Muscle of back (tissue), 13 donors: ENCODE results near the gene ATF3. TPM values are rescaled to one million over a fixed set of nuclear protein-coding genes. Genes with fewer than 3 reads are reported as not detected.

Source experiments
- DNase-seq, 3 donors: peaks; one replicate each; pipeline versions ENCODE4 v3.0.0 to v3.0.0-alpha.2; 2013
- long read RNA-seq, 9 donors: transcript quantifications; one replicate each; lab custom pipeline, GENCODE V29; 2026
- polyA plus RNA-seq, 10 donors: library from polyadenylated mRNA; unstranded; fragments of 120-200 nt; gene quantifications; one replicate each; pipeline ENCODE4 v1.2.1, GENCODE V29; 2013; ENCODE audit not compliant: insufficient read length in 10 of 10

ATF3 gene, protein sequence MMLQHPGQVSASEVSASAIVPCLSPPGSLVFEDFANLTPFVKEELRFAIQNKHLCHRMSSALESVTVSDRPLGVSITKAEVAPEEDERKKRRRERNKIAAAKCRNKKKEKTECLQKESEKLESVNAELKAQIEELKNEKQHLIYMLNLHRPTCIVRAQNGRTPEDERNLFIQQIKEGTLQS
- 100 to 1,000 TPM in 2 of 10 donors, 10 to 100 TPM in 7, 1 to 10 TPM in 1; 8.1 to 157 (median 28.3) TPM for polyA plus RNA-seq
- long read RNA-seq, donor 1, transcript ATF3-202 (4 exons, 2,033 nt), result major isoform, 27 of 33 reads
- long read RNA-seq, donor 1, partial matches to known transcripts, result 0 of 33 reads
- long read RNA-seq, donor 1, other reads (novel, unspliced or antisense), result 0 of 33 reads
- long read RNA-seq, donor 2, partial matches to known transcripts, result 0 of 2 reads
- long read RNA-seq, donor 2, other reads (novel, unspliced or antisense), result 0 of 2 reads
- long read RNA-seq, donor 3, result 0 reads
- long read RNA-seq, donor 4, partial matches to known transcripts, result 0 of 3 reads
- long read RNA-seq, donor 4, other reads (novel, unspliced or antisense), result 0 of 3 reads
- long read RNA-seq, donor 5, partial matches to known transcripts, result 0 of 5 reads
- long read RNA-seq, donor 5, other reads (novel, unspliced or antisense), result 0 of 5 reads
- long read RNA-seq, donor 6, partial matches to known transcripts, result 0 of 4 reads
- long read RNA-seq, donor 6, other reads (novel, unspliced or antisense), result 0 of 4 reads
- long read RNA-seq, donor 7, partial matches to known transcripts, result 0 of 3 reads
- long read RNA-seq, donor 7, other reads (novel, unspliced or antisense), result 0 of 3 reads
- long read RNA-seq, donor 8, partial matches to known transcripts, result 0 of 2 reads
- long read RNA-seq, donor 8, other reads (novel, unspliced or antisense), result 0 of 2 reads
- long read RNA-seq, donor 9, partial matches to known transcripts, result 0 of 1 reads
- long read RNA-seq, donor 9, other reads (novel, unspliced or antisense), result 0 of 1 reads

DNA sequence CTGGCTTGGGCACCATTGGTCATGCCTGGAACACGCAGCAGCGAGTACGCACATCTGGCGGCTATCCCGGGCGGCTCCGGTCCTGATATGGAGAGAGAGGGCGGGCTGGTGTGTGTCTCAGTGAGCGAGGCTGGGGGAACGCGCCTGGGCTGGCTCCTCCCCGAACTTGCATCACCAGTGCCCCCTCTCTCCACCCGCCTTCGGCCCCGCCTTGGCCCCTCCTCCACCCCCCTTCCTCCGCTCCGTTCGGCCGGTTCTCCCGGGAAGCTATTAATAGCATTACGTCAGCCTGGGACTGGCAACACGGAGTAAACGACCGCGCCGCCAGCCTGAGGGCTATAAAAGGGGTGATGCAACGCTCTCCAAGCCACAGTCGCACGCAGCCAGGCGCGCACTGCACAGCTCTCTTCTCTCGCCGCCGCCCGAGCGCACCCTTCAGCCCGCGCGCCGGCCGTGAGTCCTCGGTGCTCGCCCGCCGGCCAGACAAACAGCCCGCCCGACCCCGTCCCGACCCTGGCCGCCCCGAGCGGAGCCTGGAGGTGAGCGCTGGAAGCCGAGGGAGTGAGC is at the start of gene ATF3:
Gene ATF3 (plus strand): TSS at position 370 of the 567 bp plus-strand sequence. CDS start 6,261 bp downstream, outside the sequence.
- peak; percentile 97 to 98 (median 98) for DNase-seq

DNA sequence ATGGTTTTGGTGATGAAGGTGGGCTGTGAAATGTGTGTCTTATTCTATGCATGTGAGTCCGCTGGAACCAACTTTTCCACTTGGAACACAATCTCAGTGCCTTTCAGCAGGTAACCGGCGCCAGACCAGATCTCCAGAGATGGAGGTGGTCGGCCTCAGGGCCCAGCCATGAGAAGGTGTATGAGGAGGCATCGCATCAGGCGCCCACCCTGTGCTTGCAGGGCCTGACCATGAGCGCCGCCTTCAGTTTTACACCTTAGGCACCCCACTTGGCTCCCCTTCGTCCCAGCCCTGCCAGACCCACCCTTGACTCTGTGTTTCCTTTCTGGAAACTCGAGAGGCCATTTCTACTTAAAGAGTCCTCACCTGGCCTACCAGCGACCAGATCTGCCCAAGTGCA is 48.6 kb upstream of the ATF3 start:
- peak in 1 of 3 donors; percentile 30 for DNase-seq

DNA sequence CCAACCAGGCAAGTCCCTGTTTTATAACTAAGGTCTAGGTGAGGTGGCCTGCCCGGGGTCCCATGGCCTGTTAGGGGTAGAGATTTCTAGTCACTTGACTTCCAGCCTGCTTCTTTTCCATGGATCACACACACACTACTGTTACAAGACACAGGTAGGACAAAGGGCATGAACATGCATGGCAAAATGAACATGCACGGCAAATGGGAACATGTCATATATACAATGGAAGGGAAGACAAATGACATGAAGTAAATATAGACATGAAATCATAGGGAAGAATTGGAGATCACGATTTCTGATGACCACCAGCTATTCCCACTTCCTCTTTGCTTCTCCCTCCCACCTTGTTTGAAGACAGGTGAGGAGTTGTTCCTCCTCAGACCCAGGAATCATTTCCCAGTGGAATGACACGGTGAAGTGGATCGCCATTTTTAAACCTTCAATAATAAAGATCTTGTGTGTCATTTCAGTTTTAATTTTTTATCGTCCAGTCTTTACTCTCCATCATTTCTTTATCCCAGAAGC is 47.6 kb upstream of the ATF3 start:
- no peak for DNase-seq

DNA sequence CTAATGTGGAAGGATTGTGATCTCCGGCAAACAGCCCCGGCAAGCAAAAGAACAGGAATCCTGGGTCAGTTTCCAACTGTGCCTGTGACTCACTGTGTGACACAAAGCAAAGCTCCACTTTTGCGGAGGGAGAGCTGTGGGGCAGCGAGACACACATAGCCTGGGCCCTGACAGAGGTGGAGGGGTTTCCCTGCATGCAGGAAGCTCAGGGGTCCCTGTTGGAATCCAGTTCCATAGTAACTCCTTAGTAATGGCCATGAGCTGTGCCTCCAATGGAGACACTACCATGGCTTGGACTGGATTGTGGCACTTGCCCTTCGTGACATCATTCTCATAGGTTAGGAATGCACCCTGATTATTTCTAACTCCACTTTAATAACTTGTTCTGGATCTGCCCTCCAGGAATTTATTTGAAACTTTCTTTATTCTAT is 47.0 kb upstream of the ATF3 start:
- DNase-seq, result no peak

DNA sequence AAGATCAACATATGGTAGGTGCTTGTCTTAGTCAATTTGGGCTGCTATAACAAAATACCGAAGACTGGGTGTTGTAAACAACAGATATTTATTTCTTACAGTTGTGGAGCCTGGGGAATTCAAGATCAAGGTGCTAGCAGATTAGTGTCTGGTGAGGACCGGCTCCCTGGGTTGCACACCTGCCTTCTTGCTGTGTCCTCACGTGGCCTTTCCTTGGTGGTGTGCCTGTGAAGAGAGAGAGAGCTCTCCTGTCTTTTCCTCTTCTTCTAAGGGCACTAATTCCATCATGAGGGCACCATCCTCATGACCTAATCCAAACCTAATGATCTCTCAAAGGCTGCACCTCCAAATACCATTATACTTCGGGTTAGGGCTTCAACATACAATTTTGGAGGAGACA is 45.8 kb upstream of the ATF3 start:
- DNase-seq, result no peak

DNA sequence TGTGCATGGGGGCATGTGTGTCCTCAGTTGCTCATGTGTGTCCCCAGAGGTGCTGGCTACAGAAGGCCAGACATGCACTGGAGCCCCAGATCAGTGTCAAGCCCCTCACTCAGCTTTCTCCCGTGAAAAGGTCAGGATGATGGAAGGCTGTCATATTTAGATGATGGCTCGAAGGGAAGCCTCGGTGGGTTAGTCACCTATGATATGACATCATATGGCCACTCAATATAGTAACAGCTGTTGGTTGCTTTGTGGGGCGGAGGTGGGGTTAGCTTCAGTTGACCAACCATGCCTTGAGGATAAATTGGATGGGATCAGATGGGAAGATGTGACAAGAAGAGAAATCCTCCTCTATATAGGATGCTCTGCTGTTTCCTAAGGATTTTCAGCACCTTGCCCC is 43.5 kb upstream of the ATF3 start:
- no peak for DNase-seq

DNA sequence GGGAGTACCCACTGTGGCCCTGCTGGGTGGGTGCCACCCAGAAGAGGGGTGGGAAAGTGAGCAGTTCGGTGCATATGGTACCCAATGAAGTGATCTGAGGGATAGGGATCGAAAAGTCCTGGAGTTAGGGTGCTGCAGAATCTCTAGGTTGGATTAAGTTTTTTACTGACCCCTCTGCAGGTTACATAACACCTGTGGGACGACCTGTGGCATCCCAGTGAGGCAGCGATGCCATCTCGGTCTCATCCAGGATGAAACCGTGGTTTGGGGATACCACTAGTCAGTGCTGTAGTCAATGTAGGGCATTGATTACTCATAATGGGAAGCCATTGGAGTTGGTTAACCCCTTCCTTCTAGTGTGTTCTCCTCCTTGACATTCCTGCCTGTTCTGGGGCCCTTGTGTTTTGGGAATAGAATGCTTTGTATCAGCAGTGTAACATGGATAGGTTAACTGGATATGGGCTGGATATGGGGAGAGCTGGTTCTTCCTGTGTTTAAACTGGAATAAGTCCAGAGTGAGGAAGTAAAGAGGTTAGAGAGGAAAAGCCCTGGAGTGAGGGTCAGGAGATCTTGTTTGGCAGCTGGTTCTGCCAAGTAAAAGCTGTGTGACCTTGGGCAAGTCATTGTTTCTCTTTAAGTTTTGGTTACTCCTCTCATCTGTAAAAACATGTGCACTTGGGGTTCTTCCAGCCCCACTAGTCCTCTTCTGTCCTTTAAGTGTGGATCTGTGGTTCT is 42.8 kb upstream of the ATF3 start:
- DNase-seq, result no peak

DNA sequence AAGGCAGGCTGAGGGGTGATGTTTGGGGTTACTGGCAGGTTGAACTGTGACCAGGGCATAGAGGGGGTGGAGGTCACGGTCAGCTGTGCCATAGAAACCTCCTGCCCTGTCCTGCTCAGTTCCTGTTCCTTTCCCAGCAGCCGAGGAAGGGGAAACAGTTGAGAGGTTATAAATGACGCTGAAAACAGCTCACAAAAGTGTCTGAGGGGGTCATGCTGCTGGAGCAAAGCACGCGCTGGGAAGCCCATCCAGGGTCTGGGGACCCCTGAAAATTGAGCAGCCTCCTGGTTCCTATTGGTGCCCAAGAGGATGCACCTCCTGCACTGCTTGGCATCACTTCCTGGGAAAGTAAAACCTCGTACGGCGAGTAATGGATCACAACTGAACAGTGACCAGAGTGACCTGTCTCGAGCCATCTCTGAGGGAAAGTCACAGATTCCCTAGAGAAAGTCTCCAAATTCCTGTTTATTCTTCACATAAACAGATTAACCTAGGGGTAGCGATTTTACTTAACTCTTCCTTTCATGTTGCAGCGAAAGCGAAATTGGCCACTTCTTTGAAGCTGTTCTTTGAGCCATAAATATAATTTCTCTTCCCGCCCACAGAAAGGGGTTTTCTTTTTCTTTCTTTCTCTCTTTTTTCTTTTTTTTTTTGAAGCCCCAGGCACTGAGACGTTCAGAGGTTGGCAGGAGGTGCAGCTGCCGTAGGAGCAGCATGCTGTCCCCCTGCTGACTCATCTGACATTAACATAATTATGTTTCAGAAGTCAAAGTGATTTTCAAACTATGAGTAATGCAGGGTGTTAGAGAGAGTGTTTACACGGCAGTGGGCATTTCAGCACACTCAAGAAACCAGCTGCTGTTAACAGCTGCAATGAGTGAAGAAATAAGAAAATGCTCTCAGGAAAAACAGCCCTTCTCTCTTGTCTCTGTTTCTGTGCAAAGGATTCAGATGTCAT is 41.8 kb upstream of the ATF3 start:
- peak in 1 of 3 donors; percentile 73 for DNase-seq

DNA sequence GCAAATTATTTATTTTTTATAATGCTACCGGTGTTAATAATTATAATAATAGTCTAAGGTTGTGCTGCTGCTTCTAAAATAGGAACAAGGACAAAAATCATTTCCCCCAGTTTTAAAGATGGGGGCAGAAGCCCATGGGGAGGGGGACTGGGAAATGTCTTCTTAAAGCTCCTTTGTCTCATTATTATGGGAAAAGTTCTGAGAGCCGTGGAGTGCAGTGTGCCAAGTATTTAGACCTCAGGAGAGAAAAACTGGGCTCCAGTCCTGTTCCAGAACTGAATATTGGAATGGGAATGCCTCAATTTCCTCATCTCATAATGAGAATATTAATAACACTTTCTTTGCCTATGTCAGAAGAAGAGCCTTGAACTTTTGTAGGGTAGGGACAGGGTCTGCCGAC is 40.9 kb upstream of the ATF3 start:
- peak in 1 of 3 donors; percentile 43 for DNase-seq

DNA sequence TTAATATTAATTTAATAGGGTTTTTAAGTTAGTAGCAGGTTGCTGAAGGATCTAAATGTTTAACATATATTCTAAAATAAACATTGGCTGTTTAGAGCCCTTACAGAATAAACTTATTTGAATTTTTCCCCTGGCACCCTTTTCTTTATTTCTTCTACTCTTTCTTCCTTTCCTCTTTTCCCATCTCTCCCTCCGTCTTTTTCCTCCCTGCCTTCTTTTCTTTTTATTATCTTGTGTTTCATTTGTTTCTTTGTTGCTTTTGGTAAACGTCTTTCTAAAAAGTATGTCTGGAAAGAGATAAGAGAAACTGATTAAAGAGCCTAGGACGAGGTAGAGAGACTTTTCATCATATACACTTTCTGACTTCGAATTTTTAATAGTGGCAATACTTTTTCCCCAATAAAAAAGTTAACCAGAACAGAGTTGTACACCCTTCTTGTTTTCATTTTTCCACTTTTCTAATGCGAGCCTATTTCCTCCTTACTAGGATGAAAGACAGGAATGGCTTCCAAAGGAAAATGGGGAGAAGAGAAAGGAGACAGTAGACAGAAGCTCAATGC is 39.5 kb upstream of the ATF3 start:
- no peak for DNase-seq

DNA sequence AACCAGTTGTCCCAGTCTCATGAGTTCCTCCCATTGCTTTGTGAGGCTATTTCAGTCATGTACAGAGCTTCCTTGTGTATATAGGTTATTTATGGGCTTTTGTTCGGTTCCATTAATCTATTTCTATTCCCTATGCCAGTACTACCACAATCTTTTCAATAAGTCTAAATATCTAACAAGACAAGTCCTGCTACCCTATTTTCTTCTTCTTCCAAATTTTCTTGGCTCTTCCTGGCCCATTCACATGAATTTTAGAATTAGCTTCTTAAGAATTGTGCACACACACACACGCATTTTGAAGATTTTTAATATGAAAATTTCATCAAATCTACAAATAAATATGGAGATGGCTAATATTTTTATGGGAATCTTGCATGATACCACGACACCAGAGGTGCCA is 33.8 kb upstream of the ATF3 start:
- no peak for DNase-seq

DNA sequence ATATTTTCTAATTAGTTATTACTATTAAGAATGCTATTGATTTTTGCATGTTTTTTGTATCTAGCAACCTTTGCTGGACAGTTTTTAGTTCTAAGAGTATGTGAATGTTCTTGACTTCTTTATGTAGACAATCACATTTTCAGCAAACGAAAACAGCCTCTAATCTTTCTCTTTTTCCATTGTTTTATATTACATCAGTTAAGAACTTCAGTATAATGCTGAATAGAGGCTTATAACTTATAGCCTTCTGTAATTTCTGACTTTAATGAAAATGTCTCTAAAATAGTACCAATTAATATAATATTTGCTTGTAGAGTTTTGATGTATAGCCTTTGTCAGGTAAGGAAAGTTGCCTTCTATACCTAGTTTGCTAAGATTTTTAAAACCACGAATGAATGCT is 33.2 kb upstream of the ATF3 start:
- DNase-seq, result no peak

DNA sequence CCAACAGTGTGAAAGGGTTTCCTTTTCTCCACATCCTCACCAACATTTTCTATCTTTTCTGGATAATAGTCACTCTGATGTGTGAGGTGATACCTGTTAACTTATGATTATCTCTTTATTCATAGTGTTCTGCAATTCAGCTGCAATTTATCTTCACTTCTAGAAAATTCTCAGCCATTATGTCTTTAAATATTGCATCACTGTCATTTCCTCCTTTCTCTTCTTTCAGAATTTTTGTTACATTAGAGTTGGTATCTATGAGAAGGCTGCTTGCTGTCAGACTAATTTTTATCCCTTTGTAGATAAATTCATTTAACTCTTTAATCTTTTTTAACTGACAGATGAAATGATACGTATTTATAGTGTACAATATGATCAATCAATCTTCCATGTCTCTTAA is 30.5 kb upstream of the ATF3 start:
- DNase-seq, result no peak

DNA sequence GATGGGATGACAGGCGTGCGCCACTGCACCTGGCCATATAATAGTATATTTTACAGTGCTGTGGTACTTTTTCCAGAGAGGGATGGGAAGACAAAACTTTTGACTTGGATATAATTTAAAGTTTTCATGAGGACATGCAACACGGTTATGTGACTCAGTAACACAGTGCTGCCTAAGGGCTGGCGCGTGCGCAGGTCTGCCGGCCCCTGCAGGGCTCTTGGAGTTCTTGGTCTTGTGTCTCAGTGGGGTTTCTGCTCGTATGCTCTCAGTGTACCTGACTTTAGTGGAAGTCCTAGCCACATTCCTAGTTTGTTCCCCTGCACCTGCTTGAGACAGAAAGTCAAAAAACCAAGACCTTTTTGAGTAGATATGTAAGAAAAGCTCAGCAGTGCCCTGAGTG is 27.5 kb upstream of the ATF3 start:
- DNase-seq, result no peak

DNA sequence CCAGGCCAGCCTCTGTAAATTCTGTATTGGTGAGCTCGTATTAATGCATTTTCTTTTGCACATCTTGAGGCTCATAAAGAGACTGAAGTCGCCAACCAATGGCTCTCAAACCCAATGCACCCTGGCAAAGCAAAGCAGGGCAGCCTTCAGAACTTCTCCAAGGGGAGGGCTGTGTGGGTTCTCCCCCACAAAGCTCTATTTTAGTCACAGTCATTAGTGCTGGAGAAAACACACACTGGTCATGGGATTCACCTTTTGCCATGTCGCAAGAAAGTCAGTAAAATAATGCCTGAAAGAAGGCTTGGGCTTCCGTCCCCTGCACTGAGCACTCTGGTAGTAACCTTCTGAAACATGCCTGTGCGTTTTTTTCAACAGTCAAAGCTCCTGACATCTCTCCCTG is 26.3 kb upstream of the ATF3 start:
- no peak for DNase-seq

DNA sequence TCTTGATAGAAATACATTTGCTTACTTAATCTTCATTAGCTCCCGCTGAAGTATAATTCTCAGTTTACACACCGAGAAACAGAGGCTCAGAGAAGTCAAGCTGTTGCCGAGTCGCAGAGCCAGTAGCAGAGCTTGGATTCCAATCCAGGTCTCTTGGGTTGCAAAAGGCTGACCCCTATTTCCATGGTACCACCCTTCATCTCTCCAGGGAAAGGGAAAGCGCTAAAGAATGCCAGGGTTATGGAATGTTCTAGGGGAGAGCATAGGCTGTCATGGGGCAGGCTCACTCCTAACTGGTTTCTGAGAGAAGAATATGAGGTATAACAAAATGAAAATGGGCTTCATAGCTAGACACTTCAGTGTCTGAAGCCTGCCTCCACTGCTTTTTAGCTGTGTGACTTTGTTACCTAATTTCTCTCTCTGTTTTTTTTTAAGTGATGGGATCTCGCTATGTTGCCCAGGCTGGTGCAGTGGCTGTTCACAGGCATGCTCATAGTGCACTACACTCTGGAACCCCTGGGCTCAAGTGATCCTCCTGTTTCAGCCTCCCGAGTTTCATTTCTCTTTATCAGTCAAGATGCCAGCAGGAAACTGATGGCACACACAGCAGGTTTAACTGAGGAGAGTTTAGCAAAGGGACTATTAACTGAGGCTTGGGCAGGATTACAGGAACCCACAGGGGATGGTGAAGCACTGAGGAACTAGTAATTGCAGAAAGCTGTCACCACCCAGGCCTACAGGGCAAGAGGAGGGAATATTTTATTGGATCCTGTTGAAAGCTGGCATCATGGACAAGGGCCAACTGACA is 25.5 kb upstream of the ATF3 start:
- DNase-seq, result no peak

DNA sequence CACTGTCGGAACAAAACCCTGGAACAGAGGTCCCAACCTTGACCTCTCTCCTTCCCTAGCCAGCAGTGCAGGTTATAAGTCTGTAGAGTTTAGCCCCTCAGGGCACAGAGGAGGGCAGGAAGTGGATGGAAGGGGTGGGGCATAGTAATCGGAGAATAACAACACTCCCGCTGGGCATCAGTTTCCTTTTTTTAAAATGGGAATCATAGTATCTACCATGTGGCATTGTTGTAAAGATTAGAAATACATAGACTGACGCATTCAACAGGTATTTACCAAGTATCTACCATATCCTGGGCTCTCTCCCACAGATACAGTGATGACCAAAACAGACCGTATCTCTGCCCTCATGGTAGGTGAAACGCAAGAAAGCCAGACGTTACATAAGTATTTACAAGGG is 24.9 kb upstream of the ATF3 start:
- DNase-seq, result no peak

DNA sequence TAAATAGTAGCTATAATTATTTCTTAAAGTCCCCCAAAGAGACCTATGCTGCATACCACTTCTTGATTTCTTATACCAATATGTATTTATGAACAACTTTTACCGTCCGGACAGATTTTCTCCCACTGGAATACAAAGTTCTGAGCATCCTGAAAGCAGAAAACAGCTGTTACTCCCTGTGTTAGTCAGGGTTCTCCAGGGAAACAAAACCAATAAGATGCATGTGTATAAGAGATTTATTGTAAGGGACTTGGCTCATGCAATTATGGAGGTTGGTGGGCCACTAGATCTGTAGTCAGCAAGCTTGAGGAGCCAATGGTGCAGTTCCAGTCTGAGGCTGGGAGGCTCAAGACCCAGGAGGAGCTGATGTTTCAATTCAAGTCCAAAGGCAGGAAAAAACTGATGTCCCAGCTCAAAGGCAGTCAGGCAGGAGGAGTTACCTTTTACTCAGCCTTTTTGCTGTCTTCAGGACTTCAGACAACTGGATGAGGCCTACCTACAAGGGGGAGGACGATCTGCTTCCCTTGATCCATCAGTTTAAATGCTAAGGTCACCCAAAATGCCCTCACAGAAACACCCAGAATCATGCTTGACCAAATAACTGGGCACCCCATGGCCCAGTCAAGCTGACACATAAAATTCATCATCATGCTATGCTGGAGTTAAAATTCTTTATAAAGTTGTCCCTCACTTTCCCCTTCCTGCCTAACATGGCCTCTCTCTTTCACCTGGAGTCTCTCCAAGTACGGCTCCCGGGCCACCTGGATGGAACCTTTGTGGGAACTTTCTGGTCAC is 24.3 kb upstream of the ATF3 start:
- no peak for DNase-seq
